MM.1S (cell line): Measurements from ENCODE around the gene IFITM5.

ENCODE experiments used
- CTCF ChIP-seq: fragments of 300-600 bp; sonication (generic); IDR thresholded peaks from 2 replicates; pipeline ENCODE4 v1.5.1; 2016; ENCODE audit warnings: antibody characterized with exemption, low read length, mixed read lengths
- EZH2 ChIP-seq: fragments of 300-600 bp; sonication (generic); optimal IDR thresholded peaks from 2 replicates; pipeline ENCODE3; 2017; ENCODE audit warnings: low read depth, mild to moderate bottlenecking, antibody characterized with exemption, low read length, mixed read lengths

GRCh38 chr11:281486-282161 lies 17.7 kb downstream of the IFITM5 start:
- TF ChIP-seq CTCF = no peak
- TF ChIP-seq EZH2 = no peak
